ENCODE results near the gene TLR2. TPM values are rescaled to one million over a fixed set of nuclear protein-coding genes. Genes with fewer than 3 reads are reported as not detected.
A peak's percentile ranks its signal among the peaks of the same experiment; 100 is the strongest.

The TLR2 gene
- total RNA-seq, 1 donor from 2014 or later: 0.22 TPM

- peaks cover 30% of the 10 kb centered on the region for H3K36me3 Mint-ChIP-seq
- Histone ChIP-seq H3K4me1 (no peaks in the 10 kb centered on the region), H4K20me1 (ENCODE audit: low read depth) (peaks cover 2% of the 10 kb centered on the region), H2AFZ (replicated peaks) (no peak overlapping the region), H3K4me2 (no peak overlapping the region), H3K9me3 (ENCODE audit: low read depth) (no peaks in the 10 kb centered on the region), H3K27me3 (no peaks in the 10 kb centered on the region), H3K9ac (no peak overlapping the region), H3K79me2 (ENCODE audit: low read depth) (no peaks in the 10 kb centered on the region), H3F3A (ENCODE audit: low read depth) (no peaks in the 10 kb centered on the region), H3K4me3 (no peak overlapping the region), H3K36me3 (no peaks in the 10 kb centered on the region), H3K27ac (no peak overlapping the region)
- H3K4me3 Mint-ChIP-seq: no peak overlapping the region
- H3K27me3 Mint-ChIP-seq (ENCODE audit: insufficient read depth, low read depth): peaks cover 2% of the 10 kb centered on the region
- peaks cover 22% of the 10 kb centered on the region for H3K4me1 Mint-ChIP-seq
- TF ChIP-seq EZH2phosphoT487 (IDR thresholded peaks at IDR 0.05) (no peak), CTCF (IDR thresholded peaks at IDR 0.05) (no peak), EZH2 (IDR thresholded peaks at IDR 0.05) (no peak)
- H3K27ac Mint-ChIP-seq: no peak overlapping the region
- H3K9me3 Mint-ChIP-seq: peaks cover 4% of the 10 kb centered on the region
- no peak for DNase-seq (ENCODE audit: low spot score)
Measured at GRCh38 chr4:153748378-153748777, 64.3 kb downstream of the TLR2 start.

- peak; percentile 90 for DNase-seq (ENCODE audit: low spot score)
- Histone ChIP-seq H4K20me1 (ENCODE audit: low read depth) (peaks cover 2% of the 10 kb centered on the region), H3K4me1 (no peaks in the 10 kb centered on the region), H3K27ac (no peak overlapping the region), H2AFZ (replicated peaks) (no peak overlapping the region), H3K79me2 (ENCODE audit: low read depth) (no peaks in the 10 kb centered on the region), H3K27me3 (no peaks in the 10 kb centered on the region), H3K4me3 (no peak overlapping the region), H3K4me2 (no peak overlapping the region), H3K9ac (no peak overlapping the region), H3K9me3 (ENCODE audit: low read depth) (no peaks in the 10 kb centered on the region), H3F3A (ENCODE audit: low read depth) (no peaks in the 10 kb centered on the region), H3K36me3 (no peaks in the 10 kb centered on the region)
- H3K4me3 Mint-ChIP-seq: no peak overlapping the region
- peaks cover 18% of the 10 kb centered on the region for H3K9me3 Mint-ChIP-seq
- H3K4me1 Mint-ChIP-seq: peaks cover 22% of the 10 kb centered on the region
- H3K27ac Mint-ChIP-seq: no peak overlapping the region
- H3K36me3 Mint-ChIP-seq: peaks cover 29% of the 10 kb centered on the region
- TF ChIP-seq CTCF (IDR thresholded peaks at IDR 0.05) (peak; percentile 88), EZH2 (IDR thresholded peaks at IDR 0.05) (no peak), EZH2phosphoT487 (IDR thresholded peaks at IDR 0.05) (no peak)
- H3K27me3 Mint-ChIP-seq (ENCODE audit: insufficient read depth, low read depth): no peaks in the 10 kb centered on the region
Measured at GRCh38 chr4:153750197-153750817, 66.2 kb downstream of the TLR2 start.

GRCh38 chr4:153755186-153755585, 71.1 kb downstream of the TLR2 start:
- Histone ChIP-seq H3K9ac (no peak overlapping the region), H2AFZ (replicated peaks) (no peak overlapping the region), H3K4me2 (no peak overlapping the region), H4K20me1 (ENCODE audit: low read depth) (peaks cover 2% of the 10 kb centered on the region), H3K27me3 (peaks cover 10% of the 10 kb centered on the region), H3K27ac (no peak overlapping the region), H3K9me3 (ENCODE audit: low read depth) (no peaks in the 10 kb centered on the region), H3K4me1 (peaks cover 15% of the 10 kb centered on the region), H3K4me3 (no peak overlapping the region), H3F3A (ENCODE audit: low read depth) (peaks cover 12% of the 10 kb centered on the region), H3K36me3 (no peaks in the 10 kb centered on the region), H3K79me2 (ENCODE audit: low read depth) (peaks cover 21% of the 10 kb centered on the region)
- no peak for DNase-seq (ENCODE audit: low spot score)
- TF ChIP-seq EZH2 (IDR thresholded peaks at IDR 0.05) (no peak), EZH2phosphoT487 (IDR thresholded peaks at IDR 0.05) (no peak), CTCF (IDR thresholded peaks at IDR 0.05) (no peak)
- H3K27me3 Mint-ChIP-seq (ENCODE audit: insufficient read depth, low read depth): peaks cover 9% of the 10 kb centered on the region
- no peak overlapping the region for H3K4me3 Mint-ChIP-seq
- peaks cover 29% of the 10 kb centered on the region for H3K9me3 Mint-ChIP-seq
- peaks cover 41% of the 10 kb centered on the region for H3K36me3 Mint-ChIP-seq
- no peak overlapping the region for H3K27ac Mint-ChIP-seq
- peaks cover 26% of the 10 kb centered on the region for H3K4me1 Mint-ChIP-seq

Other genes with a start within 250 kb of the TLR2 start
- gene TMEM131L, start 217.9 kb upstream of the TLR2 start, total RNA-seq (ENCODE audit: low replicate concordance): 13.7 and 14.8 TPM in 2 replicates
- gene RNF175, start 75.7 kb downstream of the TLR2 start, total RNA-seq (ENCODE audit: low replicate concordance): 25.1 and 34.6 TPM in 2 replicates
- 86.1 and 123 TPM in 2 replicates for gene SFRP2, start 104.8 kb downstream of the TLR2 start, total RNA-seq (ENCODE audit: low replicate concordance)